Left kidney (tissue), 8 donors: ENCODE measurements around the gene OR8B12. TPM values are rescaled to one million over a fixed set of nuclear protein-coding genes. Genes with fewer than 3 reads are reported as not detected.

Experiments
- DNase-seq: peaks from one replicate; pipeline ENCODE4 v3.0.0-alpha.2; 2013
- long read RNA-seq, 8 donors: transcript quantifications; one replicate each; lab custom pipeline, GENCODE V29; 2026
- polyA plus RNA-seq: library from polyadenylated mRNA; unstranded; fragments of 120-200 nt; gene quantifications from one replicate; pipeline ENCODE4 v1.2.1, GENCODE V29; 2013; ENCODE audit not compliant: insufficient read length

Gene OR8B12, protein sequence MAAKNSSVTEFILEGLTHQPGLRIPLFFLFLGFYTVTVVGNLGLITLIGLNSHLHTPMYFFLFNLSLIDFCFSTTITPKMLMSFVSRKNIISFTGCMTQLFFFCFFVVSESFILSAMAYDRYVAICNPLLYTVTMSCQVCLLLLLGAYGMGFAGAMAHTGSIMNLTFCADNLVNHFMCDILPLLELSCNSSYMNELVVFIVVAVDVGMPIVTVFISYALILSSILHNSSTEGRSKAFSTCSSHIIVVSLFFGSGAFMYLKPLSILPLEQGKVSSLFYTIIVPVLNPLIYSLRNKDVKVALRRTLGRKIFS
- polyA plus RNA-seq, result not detected
- long read RNA-seq, donor 1, result 0 reads
- long read RNA-seq, donor 2, result 0 reads
- long read RNA-seq, donor 3, result 0 reads
- long read RNA-seq, donor 4, result 0 reads
- long read RNA-seq, donor 5, result 0 reads
- long read RNA-seq, donor 6, result 0 reads
- long read RNA-seq, donor 7, result 0 reads
- long read RNA-seq, donor 8, result 0 reads

DNA sequence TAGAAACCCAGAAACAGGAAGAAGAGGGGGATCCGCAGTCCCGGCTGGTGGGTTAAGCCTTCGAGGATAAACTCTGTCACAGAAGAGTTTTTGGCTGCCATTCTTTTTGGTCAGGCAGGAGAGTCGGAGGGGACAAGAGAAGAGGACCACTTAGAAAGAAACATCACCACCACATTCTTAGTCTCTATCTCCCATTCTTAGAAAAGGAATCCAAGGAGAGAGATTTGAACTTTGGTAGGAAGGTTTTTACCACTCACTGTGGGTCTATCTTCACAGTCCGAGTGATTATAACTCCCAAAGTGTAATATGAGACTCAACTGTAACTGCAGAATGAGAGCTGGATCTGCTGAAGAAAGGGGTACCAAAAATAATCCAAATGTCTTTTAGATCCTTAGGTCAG lies at the start of gene OR8B12:
OR8B12 (minus strand) TSS at position 101 of the 400 bp plus-strand sequence; CDS start at position 101, 0 bp downstream.
- no peak for DNase-seq

DNA sequence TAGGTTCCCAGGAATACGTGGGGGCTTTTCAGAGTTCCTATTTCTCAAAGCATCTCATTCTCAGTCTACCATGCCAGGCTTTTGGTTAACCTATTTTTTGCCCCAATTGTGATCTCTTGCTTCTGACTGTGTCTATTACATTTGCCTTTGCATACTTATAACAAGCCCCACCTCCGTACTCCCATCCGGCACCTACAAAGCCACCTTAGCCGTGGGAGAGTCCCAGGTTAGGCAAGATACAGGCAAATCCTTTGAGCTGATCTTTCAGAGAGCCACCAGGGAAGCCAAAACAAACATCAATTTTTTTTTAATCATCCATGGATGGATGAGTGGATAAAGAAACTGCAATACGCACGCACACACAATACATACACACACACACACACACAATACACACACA lies 49.2 kb upstream of the OR8B12 start:
- no peak for DNase-seq

DNA sequence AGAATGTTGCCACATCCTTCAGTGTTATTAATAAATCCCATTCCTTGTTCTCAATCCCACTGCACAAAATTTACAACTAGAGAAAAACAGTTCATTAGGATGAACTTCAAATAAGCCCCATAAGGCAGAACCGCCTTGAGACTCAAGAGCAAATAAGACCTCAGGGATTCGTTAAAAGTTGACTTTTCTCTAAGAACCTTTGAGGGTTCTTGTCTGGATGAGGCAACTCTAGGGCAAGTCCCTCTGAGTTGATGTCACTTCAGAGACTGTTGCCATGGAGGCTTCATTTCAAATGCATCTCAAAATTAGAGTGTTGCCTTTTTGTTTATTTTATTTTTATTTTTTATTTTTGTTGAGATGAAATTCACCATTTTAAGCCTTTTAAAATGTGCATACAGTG lies 48.0 kb upstream of the OR8B12 start:
- no peak for DNase-seq

GRCh38 chr11:124586238-124586860 lies 42.9 kb upstream of the OR8B12 start:
- peak; percentile 56 for DNase-seq

GRCh38 chr11:124584681-124585372 lies 41.4 kb upstream of the OR8B12 start:
- DNase-seq, result no peak

GRCh38 chr11:124583781-124584180 lies 40.3 kb upstream of the OR8B12 start:
- no peak for DNase-seq

DNA sequence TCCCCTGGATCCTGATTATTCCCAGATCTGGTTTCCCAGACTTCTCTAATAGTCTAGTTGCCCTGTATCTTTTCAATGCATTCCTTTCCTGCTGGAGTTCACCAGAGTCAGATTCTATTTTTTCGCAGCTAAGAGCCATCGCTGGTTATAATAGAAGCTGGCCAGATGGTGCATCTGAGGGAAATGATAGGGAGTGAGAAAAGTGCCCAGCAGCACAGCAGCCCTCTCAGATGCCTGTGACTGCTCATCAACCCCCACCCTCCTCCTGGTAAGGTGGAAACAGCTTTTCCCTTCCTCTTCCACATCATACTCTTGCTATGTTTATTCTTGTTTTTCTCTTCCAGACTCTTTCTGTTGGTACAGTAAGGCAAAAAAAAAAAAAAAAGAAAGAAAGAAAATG lies 39.1 kb upstream of the OR8B12 start:
- DNase-seq, result no peak

- DNase-seq, result no peak
These were observed 38.4 kb upstream of the OR8B12 start for GRCh38 chr11:124581817-124582216.

- no peak for DNase-seq
These were observed 35.3 kb upstream of the OR8B12 start for GRCh38 chr11:124578761-124579160.

GRCh38 chr11:124577716-124578427 lies 34.4 kb upstream of the OR8B12 start:
- DNase-seq, result no peak

- DNase-seq, result no peak
These were observed 26.7 kb upstream of the OR8B12 start for GRCh38 chr11:124570160-124570559.

DNA sequence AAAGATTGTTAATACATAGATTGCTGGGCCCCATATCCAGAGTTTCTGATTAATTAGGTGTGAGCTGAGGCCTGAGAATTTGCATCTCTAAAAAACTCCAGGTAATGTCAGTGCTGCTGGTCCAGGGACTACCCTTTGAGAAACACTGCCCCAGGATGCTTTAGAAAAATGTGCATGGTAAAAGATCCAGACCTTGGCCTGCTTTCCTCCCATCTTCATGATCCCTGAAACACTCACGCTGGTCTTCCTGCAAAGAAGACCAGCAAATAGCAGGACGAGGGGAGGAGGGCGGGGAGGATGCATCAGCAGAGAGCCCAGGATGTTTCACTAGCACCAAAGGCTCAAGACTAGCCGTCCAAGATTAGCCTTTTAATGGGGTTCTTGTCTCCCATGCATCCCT lies 26.2 kb upstream of the OR8B12 start, which contains the start of gene OR8A1:
OR8A1 (plus strand) TSS at position 301 of the 400 bp plus-strand sequence. CDS start 123 bp downstream, outside the sequence.
- no peak for DNase-seq

- no peak for DNase-seq
These were observed 13.4 kb upstream of the OR8B12 start for GRCh38 chr11:124556828-124557227.

- DNase-seq, result no peak
These were observed 8.5 kb upstream of the OR8B12 start for GRCh38 chr11:124551987-124552386.

DNA sequence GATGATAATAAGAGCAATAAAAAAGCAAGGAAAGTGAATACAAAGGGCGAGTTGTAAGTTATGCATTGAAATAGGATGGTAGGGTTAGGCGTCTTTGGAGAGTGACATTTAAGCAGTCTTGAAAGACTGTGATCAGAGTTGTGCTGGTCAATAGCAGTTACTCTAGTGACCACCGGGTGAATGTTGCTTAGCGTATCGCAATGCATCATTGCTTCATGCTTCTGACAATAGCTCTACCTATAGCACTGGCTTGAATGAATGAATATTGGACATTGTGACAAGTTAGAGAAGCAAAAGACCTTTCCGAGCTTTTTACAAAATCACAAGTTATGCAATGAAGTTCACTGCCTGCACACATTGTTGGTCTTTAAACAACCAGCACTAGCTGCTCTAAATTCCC lies 7.7 kb upstream of the OR8B12 start:
- no peak for DNase-seq

GRCh38 chr11:124543145-124543544 lies 309 bp downstream of the OR8B12 start:
- DNase-seq, result no peak

DNA sequence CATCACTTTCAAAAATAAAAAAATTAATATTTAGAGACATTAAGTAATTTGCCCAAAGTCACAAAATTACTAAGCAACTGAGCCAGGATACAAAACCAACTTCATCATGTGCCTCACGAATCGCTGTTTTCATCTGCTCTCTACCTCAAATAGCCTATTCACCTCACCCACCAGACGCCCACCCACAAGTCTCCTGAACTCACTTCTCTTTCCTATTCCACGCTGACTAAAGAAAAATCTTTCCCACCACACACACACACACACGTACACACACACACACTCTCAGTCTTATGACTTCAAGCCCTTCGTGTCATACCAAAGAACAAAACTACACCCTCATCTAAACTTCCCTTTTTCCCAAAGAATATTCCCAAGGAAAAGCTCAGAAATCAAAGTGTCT lies 2.2 kb downstream of the OR8B12 start:
- no peak for DNase-seq

DNA sequence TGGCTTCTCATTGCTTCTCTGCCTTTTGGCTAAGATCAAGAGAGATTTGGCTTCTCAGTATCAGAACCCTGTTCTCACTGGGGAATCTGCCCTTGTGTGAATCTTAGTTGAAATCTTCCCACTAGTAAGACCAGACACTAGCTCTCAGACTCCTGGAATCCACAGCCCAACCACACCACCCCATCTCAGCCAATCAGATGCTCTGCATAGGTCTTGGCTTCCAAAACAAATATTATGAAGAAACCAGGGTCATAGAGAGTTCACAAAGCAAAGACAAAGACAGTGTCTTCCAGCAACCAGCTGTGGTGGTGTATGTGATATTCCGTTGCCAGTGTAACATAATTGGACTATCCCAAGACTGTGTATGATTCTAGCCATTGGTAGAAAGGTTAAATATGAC lies 5.4 kb downstream of the OR8B12 start:
- DNase-seq, result peak; percentile 3

GRCh38 chr11:124536520-124536919 lies 6.9 kb downstream of the OR8B12 start:
- no peak for DNase-seq

- DNase-seq, result no peak
These were observed 7.8 kb downstream of the OR8B12 start for GRCh38 chr11:124535552-124536232.

- DNase-seq, result no peak
These were observed 9.4 kb downstream of the OR8B12 start for GRCh38 chr11:124534051-124534450.

DNA sequence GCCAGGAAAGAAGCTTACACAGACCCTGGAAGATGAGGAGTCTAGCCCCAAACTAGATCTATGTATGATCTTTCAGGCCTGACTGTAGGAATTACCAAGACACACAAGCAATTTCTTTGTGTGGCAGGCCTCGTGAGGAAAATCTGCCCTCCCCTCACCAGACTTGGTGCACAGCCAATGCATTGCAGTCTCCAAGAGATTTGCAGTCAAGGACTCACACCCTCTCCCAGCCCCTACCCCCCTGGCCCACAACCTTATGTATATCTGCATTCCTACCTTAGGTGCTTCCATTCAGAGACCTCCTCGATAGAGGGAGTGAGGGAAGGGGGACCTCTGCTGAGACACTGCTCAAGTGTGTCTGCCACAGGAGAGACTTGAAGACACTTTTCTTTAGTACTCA lies 9.8 kb downstream of the OR8B12 start:
- no peak for DNase-seq
